ENCODE results near the gene QKI. TPM values are rescaled to one million over a fixed set of nuclear protein-coding genes. Genes with fewer than 3 reads are reported as not detected.

The QKI gene
- total RNA-seq, 4 donors from 2014 or later: 283 to 425 (median 344) TPM

DNA sequence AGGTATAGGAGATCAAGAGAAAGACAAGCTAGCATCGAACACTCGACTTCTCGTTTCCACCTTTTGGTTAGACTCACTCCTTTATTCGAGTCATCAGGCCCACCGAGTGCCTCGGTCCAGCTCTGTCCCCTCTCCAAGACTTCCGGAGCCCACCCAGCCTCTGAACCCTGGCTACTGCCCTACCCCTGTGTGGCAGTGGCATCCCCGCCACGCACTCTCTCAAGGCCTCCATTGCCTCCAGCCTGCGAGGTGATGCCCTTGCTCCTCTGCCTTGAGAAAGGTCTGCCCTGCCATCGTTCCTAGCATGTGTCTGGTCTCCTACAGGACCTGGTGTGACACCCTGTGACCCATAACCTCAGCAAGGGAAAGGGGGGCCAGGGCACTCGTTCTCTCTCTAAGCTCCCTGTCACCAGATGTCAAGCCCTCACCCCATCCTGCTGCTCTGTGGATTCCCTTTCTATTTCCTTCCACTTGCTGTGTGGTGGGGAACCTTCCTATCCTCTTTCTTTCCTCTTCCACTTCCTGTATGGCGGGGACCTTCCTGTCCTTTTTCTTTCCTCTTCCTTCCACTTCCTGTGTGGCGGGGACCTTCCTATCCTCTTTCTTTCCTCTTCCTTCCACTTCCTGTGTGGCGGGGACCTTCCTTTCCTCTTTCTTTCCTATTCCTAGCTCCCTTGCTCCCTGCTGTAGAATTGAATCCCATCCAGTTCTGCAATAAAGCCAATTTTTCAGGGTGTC, 44.7 kb upstream of the QKI start:
- no peak for ATAC-seq
- intact Hi-C loops (cut with DNase I; ENCODE audit: low total_unique reads) (no loop called here), in situ Hi-C loops (cut with MboI; ENCODE audit: low sequenced_read_pairs in 4 of 4) (no loop called here)
- Histone ChIP-seq H3K4me3 (no peak overlapping the region), H3K9me3 (no peaks in the 10 kb centered on the region), H3K4me1 (no peaks in the 10 kb centered on the region), H3K27ac (no peak overlapping the region), H3K36me3 (no peaks in the 10 kb centered on the region), H3K27me3 (no peaks in the 10 kb centered on the region)
- DNase-seq: no peak
- no peak for TF ChIP-seq POLR2A (IDR thresholded peaks at IDR 0.05)
- TF ChIP-seq CTCF (IDR thresholded peaks at IDR 0.05 in 4 of 5, conservative IDR thresholded peaks at IDR 0.05 in 1 of 5): no peak

- H3K27me3 ChIP-seq: no peaks in the 10 kb centered on the region
- no peaks in the 10 kb centered on the region for H3K36me3 ChIP-seq
- H3K9me3 ChIP-seq: no peaks in the 10 kb centered on the region
- no peaks in the 10 kb centered on the region for H3K4me1 ChIP-seq
- TF ChIP-seq POLR2A (IDR thresholded peaks at IDR 0.05): no peak
- no peak for TF ChIP-seq CTCF (IDR thresholded peaks at IDR 0.05 in 4 of 5, conservative IDR thresholded peaks at IDR 0.05 in 1 of 5)
- in situ Hi-C loops (cut with MboI; ENCODE audit: low sequenced_read_pairs in 4 of 4) (no loop called here), intact Hi-C loops (cut with DNase I; ENCODE audit: low total_unique reads) (no loop called here)
- H3K4me3 ChIP-seq: no peak overlapping the region
- ATAC-seq: no peak
- no peak overlapping the region for H3K27ac ChIP-seq
- no peak for DNase-seq
Observed at GRCh38 chr6:163370464-163371117, 43.9 kb upstream of the QKI start.

GRCh38 chr6:163371129-163371528, 43.4 kb upstream of the QKI start:
- in situ Hi-C loops (cut with MboI; ENCODE audit: low sequenced_read_pairs in 4 of 4): no loop called here

GRCh38 chr6:163373240-163373639, 41.3 kb upstream of the QKI start:
- Histone ChIP-seq H3K36me3 (no peaks in the 10 kb centered on the region), H3K4me3 (no peak overlapping the region), H3K9me3 (no peaks in the 10 kb centered on the region), H3K27ac (no peak overlapping the region), H3K27me3 (no peaks in the 10 kb centered on the region), H3K4me1 (no peaks in the 10 kb centered on the region)
- intact Hi-C loops (cut with DNase I; ENCODE audit: low total_unique reads): no loop called here
- DNase-seq: no peak
- in situ Hi-C loops (cut with MboI; ENCODE audit: low sequenced_read_pairs in 4 of 4): no loop called here
- TF ChIP-seq CTCF (IDR thresholded peaks at IDR 0.05 in 4 of 5, conservative IDR thresholded peaks at IDR 0.05 in 1 of 5) (no peak), POLR2A (IDR thresholded peaks at IDR 0.05) (no peak)
- no peak for ATAC-seq

More at GRCh38 chr6:163371129-163371528, 43.4 kb upstream of the QKI start:
- no peak overlapping the region for H3K4me3 ChIP-seq
- H3K36me3 ChIP-seq: no peaks in the 10 kb centered on the region
- H3K9me3 ChIP-seq: no peaks in the 10 kb centered on the region
- ATAC-seq: no peak
- no peak overlapping the region for H3K27ac ChIP-seq
- no peak for DNase-seq
- TF ChIP-seq CTCF (IDR thresholded peaks at IDR 0.05 in 4 of 5, conservative IDR thresholded peaks at IDR 0.05 in 1 of 5) (no peak), POLR2A (IDR thresholded peaks at IDR 0.05) (no peak)
- intact Hi-C loops (cut with DNase I; ENCODE audit: low total_unique reads): no loop called here
- no peaks in the 10 kb centered on the region for H3K27me3 ChIP-seq
- no peaks in the 10 kb centered on the region for H3K4me1 ChIP-seq

Data from gastrocnemius medialis (tissue), 4 donors.